ENCODE measurements around the gene LRRC75A. TPM values are rescaled to one million over a fixed set of nuclear protein-coding genes. Genes with fewer than 3 reads are reported as not detected.

LRRC75A gene
- total RNA-seq, 1 experiment from 2014 or later, result 2.8 TPM

DNA sequence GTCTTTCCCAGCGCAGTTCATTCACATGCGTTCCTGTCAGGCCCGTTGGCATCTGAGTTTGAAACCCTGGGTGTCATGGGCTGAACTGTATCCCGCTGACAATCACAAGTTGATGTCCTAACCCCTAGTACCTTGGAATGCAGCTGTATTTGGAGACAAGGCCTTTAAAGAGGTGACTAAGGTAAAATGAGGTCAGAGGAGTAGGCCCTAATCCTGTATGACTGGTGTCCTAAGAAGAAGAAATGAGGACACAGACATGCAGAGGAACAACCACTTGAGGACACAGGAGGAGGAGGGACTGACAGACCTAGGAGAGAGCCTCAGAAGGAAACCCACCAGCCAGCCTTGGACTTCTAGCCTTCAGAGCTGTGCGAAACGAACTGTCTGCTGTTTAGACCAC, 43.5 kb downstream of the LRRC75A start:
- no peak for TF ChIP-seq EZH2 (IDR thresholded peaks at IDR 0.05; ENCODE audit: borderline replicate concordance, low read depth, low read length, poor library complexity, severe bottlenecking)
- TF ChIP-seq, protein P1, sequence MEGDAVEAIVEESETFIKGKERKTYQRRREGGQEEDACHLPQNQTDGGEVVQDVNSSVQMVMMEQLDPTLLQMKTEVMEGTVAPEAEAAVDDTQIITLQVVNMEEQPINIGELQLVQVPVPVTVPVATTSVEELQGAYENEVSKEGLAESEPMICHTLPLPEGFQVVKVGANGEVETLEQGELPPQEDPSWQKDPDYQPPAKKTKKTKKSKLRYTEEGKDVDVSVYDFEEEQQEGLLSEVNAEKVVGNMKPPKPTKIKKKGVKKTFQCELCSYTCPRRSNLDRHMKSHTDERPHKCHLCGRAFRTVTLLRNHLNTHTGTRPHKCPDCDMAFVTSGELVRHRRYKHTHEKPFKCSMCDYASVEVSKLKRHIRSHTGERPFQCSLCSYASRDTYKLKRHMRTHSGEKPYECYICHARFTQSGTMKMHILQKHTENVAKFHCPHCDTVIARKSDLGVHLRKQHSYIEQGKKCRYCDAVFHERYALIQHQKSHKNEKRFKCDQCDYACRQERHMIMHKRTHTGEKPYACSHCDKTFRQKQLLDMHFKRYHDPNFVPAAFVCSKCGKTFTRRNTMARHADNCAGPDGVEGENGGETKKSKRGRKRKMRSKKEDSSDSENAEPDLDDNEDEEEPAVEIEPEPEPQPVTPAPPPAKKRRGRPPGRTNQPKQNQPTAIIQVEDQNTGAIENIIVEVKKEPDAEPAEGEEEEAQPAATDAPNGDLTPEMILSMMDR (conservative IDR thresholded peaks at IDR 0.05; ENCODE audit: low read depth, low read length), result no peak
- intact Hi-C loops (cut with micrococcal nuclease; ENCODE audit: unreplicated experiment), result no loop called here
- H3K27ac ChIP-seq (ENCODE audit: low read depth, low read length, poor library complexity, severe bottlenecking), result peak overlapping the region; percentile 25
- peaks cover 54% of the 10 kb centered on the region for H3K36me3 ChIP-seq (ENCODE audit: insufficient read depth, low read length, poor library complexity, severe bottlenecking)
- H3K4me1 ChIP-seq (ENCODE audit: insufficient read depth, low read length, poor library complexity, severe bottlenecking), result peaks cover 19% of the 10 kb centered on the region
- DNase-seq (ENCODE audit: low spot score), result no peak
- CTCF ChIA-PET, result no interaction called here
- no peaks in the 10 kb centered on the region for H3K27me3 ChIP-seq (replicated peaks; ENCODE audit: insufficient read depth, low read depth, low read length, poor library complexity)
- POLR2A ChIA-PET (ENCODE audit: low non-redundant PET), result no interaction called here
- BruUV-seq (replicated peaks), result no TSS peak
- H3K4me3 ChIP-seq (ENCODE audit: low read depth, low read length, poor library complexity, severe bottlenecking), result no peak overlapping the region
- H3K9me3 ChIP-seq (ENCODE audit: low read depth, low read length, poor library complexity, severe bottlenecking), result no peaks in the 10 kb centered on the region

DNA sequence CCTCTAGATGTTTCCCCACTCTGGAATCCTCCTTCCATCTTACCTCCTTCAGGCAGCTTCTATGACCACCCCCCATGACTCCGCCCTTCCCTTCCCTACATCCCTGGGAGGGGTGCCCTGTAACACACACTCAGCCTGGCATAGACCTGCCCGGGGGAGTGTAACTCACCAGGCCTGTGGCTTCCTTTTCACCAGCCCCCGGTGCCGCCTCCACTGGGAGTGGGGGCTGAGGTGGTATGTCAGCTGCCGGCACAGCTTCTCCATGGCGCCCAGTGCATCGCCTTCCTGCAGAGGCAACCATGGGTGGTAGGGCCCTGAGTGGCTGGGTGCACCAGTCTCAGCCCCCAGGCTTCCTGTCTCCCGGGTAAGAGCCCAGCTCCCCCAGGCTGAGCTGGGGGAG, 44.3 kb downstream of the LRRC75A start:
- Histone ChIP-seq H3K36me3 (ENCODE audit: insufficient read depth, low read length, poor library complexity, severe bottlenecking) (peaks cover 62% of the 10 kb centered on the region), H3K4me1 (ENCODE audit: insufficient read depth, low read length, poor library complexity, severe bottlenecking) (peaks cover 27% of the 10 kb centered on the region), H3K27ac (ENCODE audit: low read depth, low read length, poor library complexity, severe bottlenecking) (peak overlapping the region; percentile 25), H3K9me3 (ENCODE audit: low read depth, low read length, poor library complexity, severe bottlenecking) (no peaks in the 10 kb centered on the region), H3K4me3 (ENCODE audit: low read depth, low read length, poor library complexity, severe bottlenecking) (no peak overlapping the region), H3K27me3 (replicated peaks; ENCODE audit: insufficient read depth, low read depth, low read length, poor library complexity) (no peaks in the 10 kb centered on the region)
- no peak for DNase-seq (ENCODE audit: low spot score)
- TF ChIP-seq, protein P1 (conservative IDR thresholded peaks at IDR 0.05; ENCODE audit: low read depth, low read length), result no peak
- TF ChIP-seq EZH2 (IDR thresholded peaks at IDR 0.05; ENCODE audit: borderline replicate concordance, low read depth, low read length, poor library complexity, severe bottlenecking), result no peak
- BruUV-seq (replicated peaks), result no TSS peak
- ChIA-PET CTCF (no interaction called here), POLR2A (ENCODE audit: low non-redundant PET) (no interaction called here)
- intact Hi-C loops (cut with micrococcal nuclease; ENCODE audit: unreplicated experiment), result no loop called here

DNA sequence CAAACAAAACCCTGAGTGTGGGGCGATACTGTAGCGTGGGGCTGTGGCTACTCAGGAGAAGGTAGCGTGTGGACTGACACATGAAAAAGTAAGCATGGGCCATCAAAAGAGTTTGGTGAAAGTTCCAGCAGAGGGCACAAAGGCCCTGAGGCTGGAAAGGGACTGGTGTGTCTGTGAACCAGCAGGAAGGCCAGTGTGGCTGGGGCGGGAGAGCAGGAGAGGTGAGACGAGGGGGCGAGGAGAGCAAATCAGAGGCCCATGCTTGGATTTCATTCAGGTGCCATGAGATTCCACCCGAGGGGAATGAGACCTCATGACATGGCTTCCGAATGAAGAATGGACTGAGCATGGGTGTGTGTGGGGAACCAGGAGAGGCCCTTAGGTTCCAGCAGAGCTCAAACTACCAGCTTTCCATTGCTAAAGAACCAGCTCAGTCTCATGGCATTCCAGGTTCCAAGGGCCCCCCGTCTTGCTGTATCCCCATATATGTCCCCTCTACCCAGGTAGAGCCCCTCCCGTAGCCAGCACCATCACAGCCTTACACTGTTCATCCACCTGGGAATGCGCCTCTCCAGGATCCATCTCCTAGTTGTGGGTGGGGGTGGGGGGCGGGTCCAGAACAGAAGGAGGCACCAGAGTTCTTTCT, 45.5 kb downstream of the LRRC75A start:
- Histone ChIP-seq H3K36me3 (ENCODE audit: insufficient read depth, low read length, poor library complexity, severe bottlenecking) (peaks cover 74% of the 10 kb centered on the region), H3K4me3 (ENCODE audit: low read depth, low read length, poor library complexity, severe bottlenecking) (no peak overlapping the region), H3K9me3 (ENCODE audit: low read depth, low read length, poor library complexity, severe bottlenecking) (no peaks in the 10 kb centered on the region), H3K27ac (ENCODE audit: low read depth, low read length, poor library complexity, severe bottlenecking) (peak overlapping the region; percentile 33), H3K4me1 (ENCODE audit: insufficient read depth, low read length, poor library complexity, severe bottlenecking) (peaks cover 39% of the 10 kb centered on the region), H3K27me3 (replicated peaks; ENCODE audit: insufficient read depth, low read depth, low read length, poor library complexity) (no peaks in the 10 kb centered on the region)
- BruUV-seq (replicated peaks), result no TSS peak
- POLR2A ChIA-PET (ENCODE audit: low non-redundant PET), result interaction anchor here (0.6 kb wide), 1 partner anchor 41 kb away, joined by 3 read pairs; no protein-coding TSS in a partner anchor
- DNase-seq (ENCODE audit: low spot score), result no peak
- CTCF ChIA-PET, result no interaction called here
- intact Hi-C loops (cut with micrococcal nuclease; ENCODE audit: unreplicated experiment), result no loop called here
- TF ChIP-seq, protein P1 (conservative IDR thresholded peaks at IDR 0.05; ENCODE audit: low read depth, low read length), result no peak
- TF ChIP-seq EZH2 (IDR thresholded peaks at IDR 0.05; ENCODE audit: borderline replicate concordance, low read depth, low read length, poor library complexity, severe bottlenecking), result no peak

All from A673 (cell line).